ENCODE measurements around the gene HSBP1L1. TPM values are rescaled to one million over a fixed set of nuclear protein-coding genes. Genes with fewer than 3 reads are reported as not detected.
A peak's percentile ranks its signal among the peaks of the same experiment; 100 is the strongest.

The HSBP1L1 gene
- total RNA-seq, result 10 to 100 TPM; 30.7 to 34.8 TPM
- polyA plus RNA-seq, result 10 to 100 TPM; 12.7 to 18.2 TPM

DNA sequence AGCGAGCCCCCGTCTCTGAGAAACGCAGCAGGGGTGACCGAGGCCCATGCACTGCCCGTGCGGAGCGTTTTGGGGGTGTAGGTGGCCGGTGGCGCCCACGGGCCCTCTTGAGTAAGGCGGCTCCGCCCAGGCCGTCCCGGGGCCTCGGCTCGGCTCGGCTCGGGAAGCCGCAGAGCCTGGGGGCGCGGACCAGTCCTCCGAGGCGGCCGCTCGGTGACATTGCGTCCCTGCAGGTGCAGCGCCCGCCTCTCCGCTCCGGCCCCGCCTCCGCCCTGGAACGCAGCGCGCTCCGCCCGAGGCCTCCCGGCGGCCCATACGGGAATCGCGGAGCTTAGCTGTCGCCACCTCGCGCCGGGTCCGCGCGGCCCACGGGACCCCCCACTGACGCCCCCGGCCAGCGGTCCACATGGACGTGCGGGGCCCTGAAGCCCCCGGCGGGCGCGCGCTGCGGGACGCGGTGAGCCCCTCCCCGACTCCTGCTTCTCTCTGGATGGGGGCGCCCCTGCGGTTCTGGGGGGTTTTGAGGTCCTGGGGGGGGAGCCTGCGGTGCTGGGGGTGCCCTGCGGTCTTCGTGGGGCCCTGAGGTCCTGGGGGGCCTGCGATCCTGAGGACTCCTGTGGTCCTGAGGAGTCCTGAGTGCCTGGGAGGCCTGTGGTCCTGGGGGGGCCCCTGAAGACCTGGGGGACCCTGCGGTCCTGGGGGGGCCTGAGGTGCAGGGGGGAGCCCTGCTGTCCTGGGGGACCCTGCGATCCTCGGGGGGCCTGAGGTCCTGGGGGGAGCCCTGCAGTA lies at the start of gene HSBP1L1:
Gene HSBP1L1 (plus strand): TSS at position 314 of the 789 bp plus-strand sequence. CDS start 93 bp downstream, at position 407.
- POLR2A ChIA-PET (ENCODE audit: partially characterized antibody), result interaction anchor here (1.4 to 2.5 kb wide), 4 partner anchors 13 to 69 kb away, joined by 4 to 11 read pairs (median 6); partner anchors contain the start of genes RBFA and SLC66A2
- peak within 1 kb of the TSS; percentile 82 to 92 (median 86) for H3K4me3 Mint-ChIP-seq
- H3K27ac Mint-ChIP-seq, result peak within 1 kb of the TSS; percentile 85 to 94 (median 90)
- H3K27me3 Mint-ChIP-seq, result peaks cover 0 to 3% of the 10 kb centered on the region in 2 donors
- intact Hi-C loops (cut with micrococcal nuclease), result loop anchor here (1.0 to 10.0 kb wide), 3 partner anchors 13 to 440 kb away; partner anchors contain the start of genes SLC66A2 and TXNL4A
- CTCF ChIA-PET (ENCODE audit: partially characterized antibody), result interaction anchor here (1.0 to 1.1 kb wide), 2 partner anchors 10 to 20 kb away, joined by 3 read pairs; no protein-coding TSS in a partner anchor
- Histone ChIP-seq H3K4me3 (ENCODE audit: low read length in 2 of 2) (peak within 1 kb of the TSS; percentile 52 to 62), H3K27ac (ENCODE audit: low read depth, low read length) (peak within 1 kb of the TSS; percentile 54), H3K4me1 (ENCODE audit: insufficient read depth, low read length) (peaks cover 38% of the 10 kb centered on the region), H3K27me3 (ENCODE audit: insufficient read depth, low read length) (no peaks in the 10 kb centered on the region), H3K36me3 (ENCODE audit: insufficient read depth, low read length) (no peaks in the 10 kb centered on the region), H3K9me3 (ENCODE audit: control insufficient read depth in 1 of 2, low read length in 2 of 2) (no peaks in the 10 kb centered on the region)
- H3K4me1 Mint-ChIP-seq, result peaks cover 17 to 44% (median 29%) of the 10 kb centered on the region in 4 donors
- peaks cover 0 to 5% of the 10 kb centered on the region in 2 donors for H3K36me3 Mint-ChIP-seq
- peaks cover 0 to 2% (median 0%) of the 10 kb centered on the region in 8 donors for H3K9me3 Mint-ChIP-seq
- DNase-seq, result peak; percentile 61 to 73 (median 66)

DNA sequence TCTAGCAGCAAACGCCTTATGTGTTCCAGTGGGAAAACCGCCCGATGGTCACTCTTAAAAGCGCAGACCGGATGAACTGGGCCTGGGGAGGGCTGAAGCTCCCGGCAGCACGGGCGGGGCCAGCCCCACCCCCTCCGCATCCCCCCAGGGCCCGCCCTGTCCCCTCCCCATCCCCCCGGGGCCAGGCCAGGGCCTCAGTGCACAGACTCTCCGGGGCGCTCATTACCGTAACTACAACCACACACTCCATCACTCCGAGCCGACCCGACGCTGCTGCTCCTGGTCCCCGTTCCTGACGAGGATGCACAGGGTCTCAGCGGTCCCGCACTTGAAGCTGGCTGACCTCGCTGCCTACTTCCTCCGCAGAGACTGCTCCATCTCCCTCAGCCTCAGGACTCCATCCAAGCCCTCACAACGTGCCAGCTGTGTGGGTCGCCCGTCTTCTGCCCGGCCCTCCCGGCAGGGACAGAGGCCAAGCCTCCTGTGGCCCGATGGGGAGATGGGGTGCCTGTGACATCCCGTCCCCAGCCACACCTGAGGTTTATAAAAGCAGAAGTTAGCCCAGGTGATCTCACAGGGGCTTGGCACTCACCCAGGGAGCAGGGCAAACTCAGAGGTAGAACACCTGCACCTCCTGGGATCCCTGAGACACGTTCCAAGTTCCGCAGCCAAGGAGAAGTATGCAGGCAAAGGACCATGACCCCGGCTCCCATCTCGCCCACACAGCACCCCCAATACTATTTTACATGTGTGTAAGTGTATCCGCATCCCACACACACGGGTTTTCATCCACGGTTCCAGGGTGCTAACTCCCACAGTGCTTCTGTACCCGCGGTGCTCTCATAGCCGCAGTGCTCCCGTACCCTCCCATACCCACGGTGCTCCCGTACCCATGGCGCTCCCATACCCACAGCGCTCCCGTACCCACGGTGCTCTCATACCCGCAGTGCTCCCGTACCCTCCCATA lies 49.0 kb upstream of the HSBP1L1 start:
- H3K4me1 Mint-ChIP-seq, result peaks cover 0 to 7% (median 3%) of the 10 kb centered on the region in 4 donors
- Histone ChIP-seq H3K9me3 (ENCODE audit: control insufficient read depth in 1 of 2, low read length in 2 of 2) (no peaks in the 10 kb centered on the region), H3K36me3 (ENCODE audit: insufficient read depth, low read length) (peaks cover 6% of the 10 kb centered on the region), H3K4me1 (ENCODE audit: insufficient read depth, low read length) (no peaks in the 10 kb centered on the region), H3K27me3 (ENCODE audit: insufficient read depth, low read length) (no peaks in the 10 kb centered on the region), H3K27ac (ENCODE audit: low read depth, low read length) (no peak overlapping the region), H3K4me3 (ENCODE audit: low read length in 2 of 2) (no peak overlapping the region)
- no peak overlapping the region for H3K4me3 Mint-ChIP-seq
- intact Hi-C loops (cut with micrococcal nuclease), result no loop called here
- no peaks in the 10 kb centered on the region for H3K27me3 Mint-ChIP-seq
- DNase-seq, result no peak
- CTCF ChIA-PET (ENCODE audit: partially characterized antibody), result no interaction called here
- H3K36me3 Mint-ChIP-seq, result peaks cover 16 to 25% of the 10 kb centered on the region in 2 donors
- H3K9me3 Mint-ChIP-seq, result no peaks in the 10 kb centered on the region
- POLR2A ChIA-PET (ENCODE audit: partially characterized antibody), result no interaction called here
- H3K27ac Mint-ChIP-seq, result no peak overlapping the region

- Histone ChIP-seq H3K9me3 (ENCODE audit: control insufficient read depth in 1 of 2, low read length in 2 of 2) (no peaks in the 10 kb centered on the region), H3K27me3 (ENCODE audit: insufficient read depth, low read length) (no peaks in the 10 kb centered on the region), H3K4me3 (ENCODE audit: low read length in 2 of 2) (no peak overlapping the region), H3K4me1 (ENCODE audit: insufficient read depth, low read length) (no peaks in the 10 kb centered on the region), H3K36me3 (ENCODE audit: insufficient read depth, low read length) (peaks cover 6% of the 10 kb centered on the region), H3K27ac (ENCODE audit: low read depth, low read length) (no peak overlapping the region)
- Mint-ChIP-seq H3K9me3 (no peaks in the 10 kb centered on the region), H3K27ac (peak overlapping the region in 1 of 7 donors; percentile 42), H3K36me3 (peaks cover 14 to 25% of the 10 kb centered on the region in 2 donors), H3K27me3 (no peaks in the 10 kb centered on the region), H3K4me3 (no peak overlapping the region), H3K4me1 (peaks cover 0 to 7% (median 2%) of the 10 kb centered on the region in 4 donors)
- DNase-seq, result no peak
- ChIA-PET POLR2A (ENCODE audit: partially characterized antibody) (no interaction called here), CTCF (ENCODE audit: partially characterized antibody) (no interaction called here)
- intact Hi-C loops (cut with micrococcal nuclease), result no loop called here
Measured at GRCh38 chr18:79916128-79916494, 48.3 kb upstream of the HSBP1L1 start.

DNA sequence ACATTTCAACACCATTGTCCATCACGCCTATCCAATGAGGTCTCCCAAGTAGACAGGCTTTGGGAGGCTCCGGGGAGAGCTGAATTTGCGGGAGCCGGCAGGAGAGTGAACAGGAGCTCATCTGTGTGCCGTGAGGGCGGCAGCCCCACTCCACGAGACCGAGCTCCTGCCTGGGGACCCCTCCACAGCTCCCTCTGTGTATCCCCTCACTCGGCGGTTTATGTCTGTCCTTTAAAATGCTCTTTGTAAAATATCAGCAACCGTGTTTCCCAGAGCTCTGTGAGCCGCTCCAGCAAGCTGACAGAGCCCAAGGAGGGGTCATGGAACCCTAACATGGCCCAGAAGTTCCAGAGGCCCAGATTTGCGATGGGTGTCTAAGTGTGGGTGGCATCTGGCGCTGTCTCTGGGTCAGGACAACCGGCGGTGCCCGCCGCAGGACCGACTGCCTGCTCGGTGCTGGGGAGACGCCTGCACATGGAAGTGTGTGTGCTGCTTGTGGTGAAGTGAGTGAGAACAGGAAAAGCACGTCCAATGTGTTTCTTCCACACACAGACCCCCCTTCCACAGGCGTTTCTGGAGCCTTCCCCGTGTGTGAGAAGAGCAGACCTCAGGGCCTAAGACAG lies 47.8 kb upstream of the HSBP1L1 start:
- CTCF ChIA-PET (ENCODE audit: partially characterized antibody), result no interaction called here
- Mint-ChIP-seq H3K27me3 (no peaks in the 10 kb centered on the region), H3K4me3 (no peak overlapping the region), H3K27ac (peak overlapping the region in 1 of 7 donors; percentile 42), H3K4me1 (peaks cover 0 to 7% (median 2%) of the 10 kb centered on the region in 4 donors), H3K9me3 (no peaks in the 10 kb centered on the region), H3K36me3 (peaks cover 14 to 25% of the 10 kb centered on the region in 2 donors)
- H3K4me1 ChIP-seq (ENCODE audit: insufficient read depth, low read length), result no peaks in the 10 kb centered on the region
- H3K27me3 ChIP-seq (ENCODE audit: insufficient read depth, low read length), result no peaks in the 10 kb centered on the region
- H3K27ac ChIP-seq (ENCODE audit: low read depth, low read length), result no peak overlapping the region
- POLR2A ChIA-PET (ENCODE audit: partially characterized antibody), result no interaction called here
- no peaks in the 10 kb centered on the region for H3K9me3 ChIP-seq (ENCODE audit: control insufficient read depth in 1 of 2, low read length in 2 of 2)
- H3K4me3 ChIP-seq (ENCODE audit: low read length in 2 of 2), result no peak overlapping the region
- intact Hi-C loops (cut with micrococcal nuclease), result no loop called here
- no peak for DNase-seq
- peaks cover 6% of the 10 kb centered on the region for H3K36me3 ChIP-seq (ENCODE audit: insufficient read depth, low read length)

DNA sequence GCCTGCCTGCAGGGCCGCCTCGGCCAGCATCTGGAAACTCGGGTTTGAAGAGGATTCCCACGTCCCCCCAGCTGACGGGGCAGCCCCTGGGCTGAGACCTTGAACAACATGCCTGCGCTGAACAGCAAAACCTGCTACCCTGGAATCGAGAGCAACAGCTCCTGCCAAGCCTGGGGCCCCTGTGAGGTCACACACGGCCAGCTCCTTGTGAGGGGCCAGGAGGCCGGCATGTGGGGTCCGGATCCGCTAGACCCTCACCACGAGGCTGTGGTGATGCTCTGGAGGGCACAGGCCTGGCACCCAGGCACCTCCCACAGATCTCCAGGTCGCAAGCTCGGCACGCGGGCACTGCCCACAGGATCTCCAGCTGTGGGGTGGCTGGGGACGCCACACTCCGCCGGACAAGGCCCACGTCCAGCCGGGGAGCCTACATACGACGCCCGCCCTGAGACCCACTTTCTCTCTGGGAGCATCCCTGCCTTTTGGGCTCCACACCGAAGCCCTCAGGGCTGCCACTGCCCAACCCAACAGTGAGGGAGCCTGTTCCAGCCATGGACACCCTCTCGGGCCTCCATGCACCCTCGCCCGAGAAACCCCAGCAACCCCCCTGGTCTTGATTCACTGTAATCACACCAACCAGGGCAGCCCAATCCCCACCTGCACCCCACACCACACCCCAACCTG lies 47.1 kb upstream of the HSBP1L1 start:
- no peak overlapping the region for H3K4me3 Mint-ChIP-seq
- no peak overlapping the region for H3K4me3 ChIP-seq (ENCODE audit: low read length in 2 of 2)
- H3K9me3 ChIP-seq (ENCODE audit: control insufficient read depth in 1 of 2, low read length in 2 of 2), result no peaks in the 10 kb centered on the region
- no peaks in the 10 kb centered on the region for H3K9me3 Mint-ChIP-seq
- H3K4me1 ChIP-seq (ENCODE audit: insufficient read depth, low read length), result no peaks in the 10 kb centered on the region
- intact Hi-C loops (cut with micrococcal nuclease), result no loop called here
- H3K27ac ChIP-seq (ENCODE audit: low read depth, low read length), result no peak overlapping the region
- no peak for DNase-seq
- peaks cover 0 to 5% (median 2%) of the 10 kb centered on the region in 4 donors for H3K4me1 Mint-ChIP-seq
- CTCF ChIA-PET (ENCODE audit: partially characterized antibody), result no interaction called here
- H3K27ac Mint-ChIP-seq, result no peak overlapping the region
- H3K27me3 Mint-ChIP-seq, result no peaks in the 10 kb centered on the region
- H3K36me3 Mint-ChIP-seq, result peaks cover 18 to 29% of the 10 kb centered on the region in 2 donors
- H3K36me3 ChIP-seq (ENCODE audit: insufficient read depth, low read length), result peaks cover 6% of the 10 kb centered on the region
- POLR2A ChIA-PET (ENCODE audit: partially characterized antibody), result no interaction called here
- no peaks in the 10 kb centered on the region for H3K27me3 ChIP-seq (ENCODE audit: insufficient read depth, low read length)

- Mint-ChIP-seq H3K9me3 (no peaks in the 10 kb centered on the region), H3K4me1 (peaks cover 0 to 4% (median 2%) of the 10 kb centered on the region in 4 donors), H3K36me3 (peaks cover 17 to 31% of the 10 kb centered on the region in 2 donors), H3K27me3 (no peaks in the 10 kb centered on the region), H3K27ac (no peak overlapping the region), H3K4me3 (no peak overlapping the region)
- intact Hi-C loops (cut with micrococcal nuclease), result no loop called here
- Histone ChIP-seq H3K4me3 (ENCODE audit: low read length in 2 of 2) (no peak overlapping the region), H3K27me3 (ENCODE audit: insufficient read depth, low read length) (no peaks in the 10 kb centered on the region), H3K36me3 (ENCODE audit: insufficient read depth, low read length) (peaks cover 6% of the 10 kb centered on the region), H3K27ac (ENCODE audit: low read depth, low read length) (no peak overlapping the region), H3K9me3 (ENCODE audit: control insufficient read depth in 1 of 2, low read length in 2 of 2) (no peaks in the 10 kb centered on the region), H3K4me1 (ENCODE audit: insufficient read depth, low read length) (no peaks in the 10 kb centered on the region)
- ChIA-PET CTCF (ENCODE audit: partially characterized antibody) (no interaction called here), POLR2A (ENCODE audit: partially characterized antibody) (no interaction called here)
- DNase-seq, result no peak
Measured at GRCh38 chr18:79917853-79918614, 46.4 kb upstream of the HSBP1L1 start.
